ENCODE measurements around the gene UNC45B. TPM values are rescaled to one million over a fixed set of nuclear protein-coding genes. Genes with fewer than 3 reads are reported as not detected.

Gene UNC45B
- total and polyA plus RNA-seq, 2 of the 8 experiments (the other 6 are each of a cell fraction or from before 2014, with no cell fraction given), result 0.06 to 0.15 TPM

- TF ChIP-seq POU5F1 (IDR thresholded peaks at IDR 0.05; ENCODE audit: low read depth, low read length) (no peak), CHD7 (IDR thresholded peaks at IDR 0.05; ENCODE audit: insufficient replicate concordance, low read length) (no peak), NRF1 (IDR thresholded peaks at IDR 0.05; ENCODE audit: low read depth, low read length) (no peak), CHD2 (IDR thresholded peaks at IDR 0.05; ENCODE audit: low read length) (no peak), EZH2 (IDR thresholded peaks at IDR 0.05; ENCODE audit: low read depth, low read length, severe bottlenecking) (no peak)
Observed at GRCh38 chr17:35188111-35188510, 40.5 kb downstream of the UNC45B start (continued).
